NCI-H2196 (cell line): ENCODE measurements around the gene VN1R5.

Experiments
- DNase-seq: peaks from one replicate; lab custom pipeline; 2025; ENCODE audit not compliant: unreplicated experiment; lab: John Stamatoyannopoulos, UW

Gene VN1R5

DNA sequence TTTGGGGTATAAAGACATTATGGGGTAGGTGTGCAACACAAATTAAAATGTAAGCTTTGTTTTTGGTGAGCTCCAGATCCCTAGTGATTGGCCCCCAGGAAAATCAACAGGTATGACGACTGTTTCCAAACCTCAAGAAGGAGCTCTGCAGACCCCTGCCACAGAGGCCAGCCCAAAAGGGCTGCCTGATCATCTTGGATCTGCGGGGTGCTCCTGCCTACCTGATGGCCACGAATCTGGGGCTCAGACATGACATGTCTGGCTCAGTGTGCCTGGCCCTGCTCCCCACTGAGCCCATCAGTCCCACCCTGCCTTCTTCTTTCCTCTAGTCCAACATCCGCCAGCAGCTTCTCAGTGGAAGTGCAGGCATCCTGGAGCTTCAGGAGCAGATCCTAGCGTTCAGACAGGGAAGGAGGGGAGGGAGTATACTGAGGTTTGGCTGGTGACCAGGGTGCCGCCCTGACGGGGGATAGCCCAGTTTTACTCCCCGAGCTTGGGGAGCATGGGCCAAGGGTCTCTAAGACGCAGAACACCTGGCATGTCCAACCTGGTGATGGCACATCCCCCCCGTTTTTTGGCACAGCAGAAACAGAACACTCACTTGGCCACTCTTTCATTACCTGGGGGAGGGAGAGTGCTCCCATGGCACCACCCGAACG lies 44.0 kb downstream of the VN1R5 start:
- no peak for DNase-seq

- DNase-seq: no peak
Observed at GRCh38 chr1:247300491-247301175, 44.8 kb downstream of the VN1R5 start.

- DNase-seq: no peak
Observed at GRCh38 chr1:247301176-247301540, 45.3 kb downstream of the VN1R5 start.

DNA sequence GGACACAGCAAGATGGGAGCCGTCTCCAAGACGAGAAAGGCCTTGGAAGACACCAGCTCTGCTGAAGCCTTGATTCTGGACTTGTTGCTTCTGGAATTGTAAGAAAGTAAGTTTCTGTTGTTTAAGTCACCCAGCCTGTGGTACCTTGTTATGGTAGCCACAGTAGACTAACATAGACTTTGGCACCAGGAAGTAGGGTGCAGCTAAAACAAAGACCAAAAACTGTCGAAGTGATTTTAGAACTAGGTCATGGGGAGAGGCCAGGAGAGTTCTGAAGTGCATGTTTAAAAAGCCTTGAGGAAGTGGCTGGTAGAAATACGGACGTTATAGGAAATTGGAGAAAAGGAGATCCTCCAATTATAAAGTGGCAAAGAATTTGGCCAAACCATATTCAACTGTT lies 47.3 kb downstream of the VN1R5 start:
- DNase-seq: no peak

- no peak for DNase-seq
Observed at GRCh38 chr1:247304031-247304430, 48.2 kb downstream of the VN1R5 start.
